Activated T-cell treated with anti-CD3 and anti-CD28 coated beads, Interleukin-2, amount 50 U/mL, for 48 hours (primary cell): Measurements from ENCODE around the gene PRKG1.

ENCODE experiments used
- DNase-seq, 2 experiments: peaks; one replicate each; pipeline ENCODE4 v3.0.0-alpha.2; 2020

PRKG1 gene

DNA sequence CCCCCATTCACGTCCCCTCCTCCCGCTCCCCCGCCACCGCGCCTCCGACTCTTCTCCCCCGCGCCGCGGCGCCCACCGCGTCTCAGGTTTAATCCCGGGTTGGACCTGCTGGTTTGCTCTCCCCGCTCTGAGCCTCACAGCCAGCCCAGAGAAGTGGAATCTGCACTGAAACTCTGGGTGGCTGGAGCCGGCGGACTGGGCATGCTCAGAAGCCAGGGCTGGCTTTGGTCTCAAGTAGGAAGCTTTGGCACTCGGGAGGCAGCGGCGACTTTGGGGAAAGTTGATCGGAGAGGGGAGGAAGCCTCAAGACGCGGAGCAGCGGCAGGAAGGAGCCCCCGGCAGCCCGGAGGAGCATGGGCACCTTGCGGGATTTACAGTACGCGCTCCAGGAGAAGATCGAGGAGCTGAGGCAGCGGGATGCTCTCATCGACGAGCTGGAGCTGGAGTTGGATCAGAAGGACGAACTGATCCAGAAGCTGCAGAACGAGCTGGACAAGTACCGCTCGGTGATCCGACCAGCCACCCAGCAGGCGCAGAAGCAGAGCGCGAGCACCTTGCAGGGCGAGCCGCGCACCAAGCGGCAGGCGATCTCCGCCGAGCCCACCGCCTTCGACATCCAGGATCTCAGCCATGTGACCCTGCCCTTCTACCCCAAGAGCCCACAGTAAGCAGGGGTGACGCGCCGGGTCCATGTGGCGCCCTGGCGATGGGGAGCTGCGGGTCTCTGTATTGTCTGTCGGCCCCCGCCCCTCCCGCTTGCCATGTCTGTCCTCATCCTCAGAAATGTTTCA is at the start of gene PRKG1:
TSS of gene PRKG1 (plus strand) at position 250 of the 791 bp plus-strand sequence.
- DNase-seq, result peak; percentile 23 to 27

DNA sequence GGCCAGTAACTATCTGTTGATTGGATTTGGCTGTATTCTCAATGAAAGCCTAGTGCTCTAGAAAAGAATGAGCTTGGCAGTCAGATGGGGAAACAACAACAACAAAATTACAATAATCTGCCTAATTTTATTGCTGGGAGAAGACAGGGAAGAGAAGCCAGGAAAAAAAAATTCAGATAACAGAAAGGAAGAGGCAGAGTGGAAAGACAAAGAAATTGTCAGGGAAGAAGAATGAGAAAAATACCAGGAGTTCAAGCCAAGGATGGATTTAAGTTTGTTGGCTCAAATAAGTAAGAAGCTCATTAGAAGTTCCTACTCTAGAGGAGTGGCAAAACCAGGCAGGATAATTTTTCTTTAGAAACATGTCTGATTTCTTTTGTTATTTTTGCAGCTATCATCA is 45.9 kb upstream of the PRKG1 start:
- no peak for DNase-seq

DNA sequence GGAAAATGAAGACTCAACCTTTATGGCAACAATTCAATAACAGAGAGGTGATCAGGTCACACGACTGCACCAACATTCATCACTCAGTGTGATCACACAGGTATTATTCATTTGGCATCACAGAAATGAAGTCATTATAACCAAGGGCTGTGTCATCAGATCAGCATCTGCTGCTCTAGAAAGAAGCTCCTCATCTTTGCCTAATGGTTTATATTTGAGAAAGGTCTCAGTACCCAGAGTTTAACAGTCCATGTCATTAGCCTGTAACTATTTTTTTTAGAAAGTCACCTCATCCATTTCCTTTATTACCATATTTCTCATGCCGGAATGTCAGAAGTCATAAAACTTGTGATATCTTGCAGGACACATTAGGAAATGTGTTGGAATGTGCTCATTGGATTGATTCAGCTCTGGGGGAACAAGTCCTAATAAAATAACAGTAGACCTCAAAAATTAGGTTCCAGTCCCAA is 45.1 kb upstream of the PRKG1 start:
- no peak for DNase-seq

DNA sequence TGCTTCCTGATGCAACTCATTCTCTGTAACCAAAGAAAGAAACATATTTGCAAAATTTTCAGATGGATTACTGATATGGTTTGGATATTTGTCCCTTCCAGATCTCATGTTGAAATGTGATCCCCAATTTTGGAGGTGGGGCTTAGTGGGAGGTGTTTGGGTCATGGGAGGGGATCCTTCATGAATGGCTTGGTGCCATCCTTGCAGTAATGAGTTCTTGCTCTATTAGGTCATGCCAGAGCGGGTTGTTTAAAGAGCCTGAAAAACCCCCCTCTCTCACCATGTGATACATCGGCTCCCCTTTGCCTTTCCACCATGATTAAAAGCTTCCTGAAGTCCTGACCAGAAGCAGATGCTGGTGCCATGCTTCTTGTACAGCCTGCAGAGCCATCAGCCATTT is 43.8 kb upstream of the PRKG1 start:
- no peak for DNase-seq

DNA sequence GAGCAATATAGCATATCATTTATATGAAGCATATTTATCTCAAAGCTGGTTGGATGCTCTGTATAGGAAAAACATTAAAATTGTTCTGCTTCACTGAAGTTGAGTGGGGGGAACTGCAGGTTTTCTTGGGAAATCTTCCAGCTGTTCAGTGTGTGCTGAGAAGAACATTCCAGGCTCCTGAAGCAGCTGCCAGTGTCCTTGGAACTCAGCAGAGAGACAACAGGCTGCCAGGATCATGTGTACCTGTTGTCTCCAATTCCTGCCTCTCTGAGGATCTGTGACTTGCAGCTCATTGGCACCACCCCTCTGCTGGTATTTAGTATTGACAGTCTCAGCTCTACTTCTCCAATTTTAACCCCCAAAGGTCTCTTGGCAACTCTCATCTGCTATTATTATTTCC is 42.3 kb upstream of the PRKG1 start:
- no peak for DNase-seq

DNA sequence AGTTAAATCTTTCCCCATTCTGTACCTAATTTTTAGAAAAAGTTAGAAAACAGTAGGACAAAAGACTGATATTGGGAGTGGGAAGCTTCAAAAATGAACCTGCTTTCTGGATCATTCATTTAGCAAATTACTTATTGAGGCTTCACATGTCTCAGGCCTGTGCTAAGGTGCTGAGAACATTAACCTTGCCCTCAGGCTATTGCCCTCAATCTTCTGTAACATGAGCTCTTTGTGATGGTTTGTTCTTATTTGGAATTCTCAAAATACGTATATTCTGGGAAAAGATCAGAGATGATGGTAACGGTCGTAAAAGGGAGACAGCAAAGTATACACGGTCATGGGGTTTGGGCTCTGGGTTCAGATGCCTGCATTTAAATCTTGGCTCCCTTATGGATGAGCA is 39.5 kb upstream of the PRKG1 start:
- DNase-seq, result no peak

DNA sequence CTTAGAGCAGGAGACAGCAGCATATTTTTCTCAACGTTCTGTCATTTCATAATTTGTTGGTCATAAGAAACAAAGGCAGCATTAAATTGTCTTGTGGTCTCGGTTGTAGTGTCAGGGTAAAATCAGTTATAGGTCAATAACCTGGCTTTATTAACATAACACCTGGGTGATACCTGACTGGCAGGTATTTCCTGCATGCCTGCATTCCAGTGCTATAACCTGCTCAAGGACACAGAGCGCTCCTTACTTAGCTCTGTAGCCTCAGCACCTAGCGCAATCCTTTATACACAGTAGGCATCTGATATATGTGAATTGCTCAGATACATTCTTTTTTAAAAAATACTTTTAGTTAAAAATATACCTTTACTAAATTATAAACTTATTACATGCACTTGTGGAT is 38.9 kb upstream of the PRKG1 start:
- no peak for DNase-seq

DNA sequence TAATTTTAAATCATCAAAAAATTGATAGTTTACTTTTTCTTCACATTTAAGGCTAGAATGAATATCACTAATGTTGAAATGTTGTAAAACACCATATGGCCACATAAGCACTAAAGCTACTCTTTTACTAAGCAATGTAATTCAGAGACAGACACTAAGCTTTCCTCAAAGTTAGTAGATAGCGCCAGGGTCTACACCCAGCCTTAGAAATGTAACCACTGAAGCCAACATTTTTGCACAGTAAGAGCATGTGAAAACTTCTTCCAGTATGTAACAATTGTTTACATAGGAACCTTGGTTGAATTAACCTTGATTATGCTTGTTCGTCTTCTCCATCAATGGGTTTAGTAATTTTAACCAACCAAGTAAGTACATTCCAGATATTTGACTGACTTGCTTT is 28.4 kb upstream of the PRKG1 start:
- no peak for DNase-seq

DNA sequence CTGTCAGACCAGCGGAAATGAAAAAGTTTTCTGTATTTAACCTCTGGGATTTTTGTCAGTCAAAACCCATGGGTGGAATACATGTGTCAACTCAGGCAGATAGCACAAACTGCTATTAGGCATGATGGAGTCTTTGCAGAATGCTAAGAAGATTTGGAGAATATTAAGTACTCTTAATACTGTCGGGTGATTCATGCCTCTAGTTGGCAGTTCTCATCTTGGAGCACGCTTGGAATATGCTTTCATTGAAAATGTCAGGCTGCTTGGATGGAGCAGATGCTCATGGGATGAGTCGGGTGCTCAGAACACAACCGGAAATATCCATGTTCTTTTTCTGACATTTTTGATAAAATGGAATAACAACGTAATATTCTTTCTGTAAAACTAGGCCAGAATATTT is 27.6 kb upstream of the PRKG1 start:
- no peak for DNase-seq

DNA sequence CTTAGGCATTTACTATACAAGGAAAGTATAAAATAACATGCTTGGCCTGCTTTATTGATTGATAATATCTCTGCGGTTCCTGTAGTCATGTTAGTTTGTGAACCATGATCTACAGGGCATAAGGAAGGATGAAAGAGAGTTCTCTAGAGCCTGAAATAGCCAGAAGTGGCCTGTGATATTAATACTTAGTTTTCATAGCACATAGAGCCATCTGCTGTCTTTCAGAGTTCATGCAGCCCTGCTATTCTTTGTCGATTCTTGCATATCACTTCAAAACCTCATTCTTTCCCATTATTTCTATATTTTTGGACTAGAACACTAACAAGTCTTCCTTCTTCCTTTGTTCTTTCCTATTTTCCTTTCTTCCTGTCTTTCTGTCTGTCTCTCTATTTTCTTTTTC is 26.4 kb upstream of the PRKG1 start:
- no peak for DNase-seq

DNA sequence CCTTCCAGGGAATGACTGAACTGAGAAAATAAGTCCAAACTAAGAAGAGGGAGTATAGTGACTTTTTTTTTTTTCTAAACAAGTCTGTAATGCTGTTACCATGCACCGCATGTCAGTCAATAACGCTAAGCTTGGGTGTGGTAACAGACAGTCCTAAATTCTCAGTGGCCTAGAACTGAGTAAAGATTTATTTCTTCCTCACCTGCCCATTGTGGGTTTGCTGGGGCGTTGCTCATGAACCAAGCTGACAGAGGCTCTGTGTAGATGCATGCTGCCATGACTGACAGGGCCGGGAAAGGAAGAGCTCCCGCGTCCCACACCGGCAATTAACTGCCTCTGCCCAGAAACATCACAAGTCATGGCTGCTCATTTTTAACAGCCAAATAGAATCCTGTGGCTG is 25.5 kb upstream of the PRKG1 start:
- DNase-seq, result no peak

DNA sequence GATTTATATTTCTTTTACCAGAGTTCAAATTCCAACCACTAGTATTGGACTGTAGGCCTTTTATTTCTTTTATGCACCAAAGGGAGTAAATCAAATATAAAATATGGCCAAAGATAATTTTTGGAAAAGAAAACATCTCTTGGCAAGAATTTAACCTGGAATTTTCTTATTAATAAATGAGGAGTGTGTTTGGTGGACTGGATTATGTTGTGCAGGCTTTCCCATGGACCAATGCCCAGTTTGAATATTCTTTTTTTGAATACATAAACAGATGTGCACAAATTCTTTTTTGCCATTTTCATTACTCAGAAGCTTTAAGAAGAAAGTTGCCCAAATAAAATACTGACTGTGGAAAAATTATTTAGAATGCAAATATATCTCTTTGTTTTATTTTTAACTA is 22.1 kb upstream of the PRKG1 start:
- DNase-seq, result no peak

DNA sequence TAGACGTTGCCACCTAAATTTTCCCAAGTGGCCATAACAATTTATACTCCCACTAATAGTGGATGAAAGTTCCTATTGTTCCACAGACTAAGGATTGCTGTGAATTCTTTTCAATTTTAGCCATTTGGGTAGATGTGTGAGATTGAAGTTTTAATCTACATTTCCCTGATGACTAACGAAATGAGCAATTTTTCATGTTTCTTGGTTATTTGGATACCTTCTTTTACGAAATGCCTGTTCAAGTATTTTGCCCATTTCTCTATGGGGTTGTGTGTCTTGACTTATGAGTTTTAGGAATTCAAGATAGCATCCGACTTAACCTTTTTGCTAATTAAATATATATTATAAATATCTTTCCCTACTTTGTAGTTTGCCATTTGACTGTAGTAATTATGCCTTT is 16.4 kb upstream of the PRKG1 start:
- DNase-seq, result no peak

DNA sequence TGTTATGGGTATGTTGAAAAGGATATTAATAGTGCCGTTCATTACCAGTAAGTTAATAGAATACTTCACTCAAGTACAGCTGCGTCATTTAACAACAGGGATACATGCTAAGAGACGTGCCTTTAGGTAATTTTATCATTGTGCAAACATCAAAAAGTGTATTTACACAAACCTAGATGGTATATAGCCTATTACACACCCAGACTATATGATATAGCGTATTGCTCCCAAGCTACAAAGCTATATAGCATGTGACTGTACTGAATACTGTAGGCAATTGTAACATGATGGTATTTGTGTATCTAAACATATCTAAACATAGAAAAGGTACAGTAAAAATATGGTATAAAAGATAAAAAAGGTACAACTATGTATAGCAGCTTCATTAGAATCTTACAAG is 11.1 kb upstream of the PRKG1 start:
- DNase-seq, result no peak

DNA sequence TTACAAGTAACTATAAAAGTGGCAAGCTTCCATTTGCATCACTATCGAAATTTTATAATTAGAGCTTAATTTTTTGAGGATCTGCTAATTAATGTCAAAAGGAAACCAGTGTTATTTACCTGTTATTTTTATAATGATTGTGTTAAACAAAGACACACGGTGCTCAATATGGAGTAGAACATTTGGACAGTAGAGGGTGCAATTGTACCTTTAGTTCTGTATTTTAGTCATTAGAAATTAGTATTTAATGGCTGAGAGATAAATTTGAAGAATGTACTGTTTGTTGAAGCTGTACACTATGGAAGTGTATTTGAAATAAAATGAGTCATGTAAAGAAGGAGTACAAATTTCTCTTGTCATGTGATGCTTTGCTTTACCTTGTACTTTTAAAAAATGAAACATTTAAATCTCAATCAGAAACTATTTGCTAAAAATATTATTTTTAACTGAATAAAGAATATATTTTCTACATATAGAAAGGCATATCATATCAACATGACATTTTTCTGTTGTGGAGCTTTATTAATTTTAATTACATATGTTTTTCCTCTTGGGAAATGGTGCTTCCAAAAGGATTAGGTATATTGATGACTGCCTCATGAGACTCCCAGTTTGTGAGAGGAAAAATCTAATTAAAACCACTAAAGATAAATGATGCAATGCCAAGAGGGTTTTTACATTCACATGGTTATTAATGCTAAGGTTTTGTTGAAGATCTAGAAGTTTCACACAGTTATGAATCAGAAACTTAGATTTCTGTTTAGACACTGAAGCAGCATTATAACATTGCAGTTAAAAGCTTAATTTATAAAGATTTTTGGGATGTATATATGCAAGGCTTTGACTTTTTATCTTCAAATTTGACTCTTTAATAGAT is 10.4 kb upstream of the PRKG1 start:
- DNase-seq, result no peak

DNA sequence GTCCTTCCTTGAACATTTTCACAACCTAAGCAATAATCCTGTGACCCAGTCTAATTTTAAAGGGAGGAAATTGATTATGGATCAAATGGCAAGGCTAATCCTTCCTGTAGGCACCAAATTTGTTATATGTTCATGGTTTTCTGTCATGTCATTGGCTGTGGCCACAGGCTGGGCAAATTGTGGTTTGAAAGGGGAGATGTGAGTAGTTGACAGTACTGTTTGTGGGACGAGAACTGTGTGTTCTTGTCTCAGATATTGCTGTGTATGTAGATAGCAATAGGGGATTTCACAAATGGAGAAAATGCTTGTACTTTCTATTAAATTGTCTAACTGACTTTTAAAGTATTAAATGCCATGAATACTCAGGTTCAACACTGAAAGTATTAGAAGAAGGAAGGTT is 8.1 kb upstream of the PRKG1 start:
- DNase-seq, result no peak

DNA sequence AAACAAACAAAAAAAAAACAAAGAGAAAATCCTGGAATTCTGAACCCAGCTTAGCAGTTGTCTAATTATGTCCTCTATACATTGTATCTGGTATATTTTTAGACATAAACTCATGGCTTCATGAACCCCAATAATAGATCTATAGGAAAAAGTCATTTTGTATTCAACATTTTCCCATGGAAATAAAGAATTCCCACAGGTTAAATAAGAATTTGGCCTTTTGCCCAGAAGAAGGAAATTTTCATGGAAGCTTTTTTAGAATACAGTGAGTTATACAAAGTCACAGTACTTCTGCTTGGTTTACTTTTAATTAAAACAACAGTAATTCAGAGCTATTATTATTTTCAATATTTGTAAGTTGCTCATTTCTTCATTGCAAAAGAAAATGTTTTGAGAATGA is 2.1 kb upstream of the PRKG1 start:
- DNase-seq, result no peak

DNA sequence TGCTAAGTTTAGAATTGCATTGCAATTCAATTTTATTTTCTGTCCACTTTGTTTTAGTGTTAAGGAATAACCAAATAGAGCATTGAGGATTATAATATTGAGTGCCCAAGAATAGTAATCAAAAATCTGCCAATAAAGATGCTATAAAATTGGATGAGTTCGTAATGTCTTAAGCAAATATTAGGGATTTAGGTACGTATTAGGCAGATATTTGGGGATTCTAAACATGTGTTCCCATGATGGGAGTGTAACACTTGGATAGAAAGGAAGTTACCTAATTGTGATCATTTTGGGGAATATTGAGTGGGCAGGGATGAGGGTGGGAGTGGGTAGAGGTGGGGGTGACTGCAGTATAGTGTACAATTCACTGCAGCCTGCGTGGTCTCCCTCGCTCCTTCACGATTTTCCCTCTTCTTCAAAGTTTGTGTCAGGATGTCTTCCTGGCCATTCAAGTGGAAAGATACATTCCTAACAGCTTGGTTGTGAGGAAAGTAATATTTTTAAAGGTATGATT is 1.3 kb upstream of the PRKG1 start:
- no peak for DNase-seq

DNA sequence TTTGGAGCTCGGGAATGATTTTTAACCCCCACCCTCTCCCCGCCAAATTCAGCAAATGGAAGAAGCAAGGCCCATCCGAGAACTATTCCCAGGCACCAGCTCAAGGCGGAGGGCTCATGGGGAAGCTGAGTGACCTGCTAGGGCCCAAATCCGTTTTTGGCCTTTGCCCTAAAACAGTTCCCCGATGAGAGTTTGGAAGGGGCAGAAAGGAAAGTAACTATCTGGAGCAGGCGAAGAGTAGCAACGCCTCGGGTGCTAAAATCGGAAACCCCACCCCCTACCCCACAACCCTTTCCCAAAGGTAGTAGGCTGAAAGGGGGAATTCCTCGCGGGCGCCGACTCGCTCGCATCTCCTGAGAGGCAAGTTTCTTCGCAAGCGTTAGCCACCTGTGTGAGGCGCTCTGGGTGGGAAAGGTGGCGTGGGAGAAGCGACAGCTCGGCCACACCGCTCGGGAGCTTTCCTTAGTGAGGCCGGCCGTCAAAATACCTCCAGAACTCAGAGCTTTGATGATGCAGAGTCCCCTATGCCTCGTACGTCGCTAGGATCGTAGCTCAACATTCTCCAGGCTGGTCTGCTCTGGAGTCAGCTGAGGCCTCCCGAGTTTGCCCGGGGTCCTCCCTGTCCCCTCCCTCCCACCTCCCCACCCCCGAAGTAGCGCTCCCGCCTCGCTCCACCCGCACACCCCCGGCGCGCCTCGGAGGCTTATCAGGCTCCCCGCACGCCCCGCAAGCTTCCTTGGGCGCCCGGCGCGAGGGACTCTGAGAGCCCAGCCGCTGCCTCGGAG is 642 bp upstream of the PRKG1 start:
- DNase-seq, result peak in 1 of 2 experiments; percentile 17

DNA sequence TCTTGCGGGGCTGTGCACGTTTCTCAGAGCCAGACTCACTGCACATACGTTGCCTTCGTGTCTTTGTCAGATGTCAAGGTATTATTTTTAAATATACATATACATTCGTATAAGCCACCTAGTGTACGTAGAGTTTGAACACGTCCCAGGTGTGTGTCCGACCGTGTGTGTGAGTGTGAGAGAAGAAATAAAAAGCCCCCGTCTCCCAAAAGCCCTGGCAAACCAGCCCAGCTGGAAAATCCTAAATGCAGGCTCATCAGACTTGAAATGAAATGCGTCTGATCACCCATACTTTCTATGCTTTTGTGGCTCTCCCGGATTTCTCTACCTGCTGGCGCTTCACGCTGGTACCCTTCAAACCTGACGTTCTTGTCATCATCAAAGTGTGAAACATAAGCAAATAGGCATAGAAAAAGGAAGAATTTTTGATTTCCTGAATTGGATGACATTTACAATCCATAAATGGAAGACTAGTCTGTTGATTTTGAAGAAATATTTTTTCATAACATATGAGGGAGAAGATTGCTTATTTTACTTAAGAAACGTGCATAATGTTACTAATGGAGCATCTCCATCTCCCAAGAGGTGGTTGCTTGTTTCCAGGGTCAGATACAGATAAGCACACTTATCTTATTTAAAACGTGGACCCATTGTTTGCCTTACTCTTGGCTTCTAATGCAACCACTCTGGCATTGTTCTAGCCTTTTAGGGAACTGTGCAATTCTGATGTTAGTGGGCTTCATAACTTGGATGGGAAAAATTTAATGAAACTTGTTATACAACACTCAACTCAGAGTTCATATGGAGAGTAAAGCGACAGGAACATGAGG is 971 bp downstream of the PRKG1 start:
- DNase-seq, result no peak

DNA sequence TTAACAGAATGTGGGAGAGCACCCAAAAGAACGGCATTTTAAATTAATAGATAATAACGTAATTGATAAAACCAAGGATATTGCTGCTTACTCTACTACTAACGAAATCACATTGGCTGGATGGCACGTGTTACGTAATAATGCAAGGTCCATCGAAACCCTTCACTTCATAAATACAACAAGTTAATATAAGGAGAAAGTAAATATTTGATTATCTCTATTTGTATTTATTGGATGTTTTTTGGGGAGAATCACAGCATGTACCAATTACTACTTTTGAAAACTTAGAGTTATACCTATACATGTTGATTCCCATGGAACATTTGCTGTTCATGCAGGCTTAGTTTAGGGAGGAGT is 1.6 kb downstream of the PRKG1 start:
- DNase-seq, result no peak

DNA sequence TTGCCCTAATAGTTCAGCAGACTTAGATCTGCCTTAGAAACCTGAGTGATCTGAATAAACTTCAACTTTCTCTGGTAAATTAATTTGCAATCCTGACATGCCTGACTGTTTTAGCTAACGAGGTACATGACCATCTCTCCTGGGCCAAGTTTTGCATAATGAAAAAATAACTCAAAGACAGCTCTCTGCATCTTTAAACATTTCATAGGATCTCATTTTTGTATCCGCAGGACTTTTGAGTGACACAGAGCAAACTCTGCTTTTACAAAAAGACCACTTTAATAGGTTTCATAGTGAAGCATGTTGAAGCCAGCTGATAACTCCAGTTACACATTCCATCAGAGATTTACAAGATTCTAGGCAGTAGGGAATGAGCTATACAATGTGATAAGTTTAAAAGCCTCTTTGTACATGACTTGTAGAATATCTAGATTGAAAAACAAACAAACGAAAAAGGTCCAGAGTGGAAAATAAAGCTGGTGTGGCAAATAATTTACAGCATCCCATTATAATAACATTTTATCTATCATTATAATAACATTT is 2.1 kb downstream of the PRKG1 start:
- DNase-seq, result no peak
